GM23248 (cell line): ENCODE data around the gene ZNF674. TPM values are rescaled to one million over a fixed set of nuclear protein-coding genes. Genes with fewer than 3 reads are reported as not detected.
"Not testable (repeated sequence)": the region's sequence is repeated elsewhere in the genome, so short reads cannot be mapped to it uniquely, and the experiment has no call there.

ENCODE experiments used
- DNase-seq: peaks from one replicate; pipeline ENCODE4 v3.0.0-alpha.2; 2015
- H2AFZ ChIP-seq: fragments of 200-600 bp; sonication (generic); 2 replicates; pipeline ENCODE4 v1.6.1; 2016; ENCODE audit warnings: antibody characterized with exemption
- H3F3A ChIP-seq: fragments of 200-600 bp; sonication (generic); 2 replicates; pipeline ENCODE4 v1.6.1; 2016; ENCODE audit warnings: mild to moderate bottlenecking, antibody characterized with exemption, mixed run types; ENCODE audit not compliant: insufficient read depth
- H3K27ac ChIP-seq: fragments of 200-600 bp; sonication (generic); 2 replicates; pipeline ENCODE4 v1.5.1; 2016; ENCODE audit warnings: mild to moderate bottlenecking
- H3K27me3 ChIP-seq: fragments of 200-600 bp; sonication (generic); replicated peaks from 2 replicates; pipeline ENCODE4 v1.6.1; 2016; ENCODE audit warnings: mild to moderate bottlenecking; ENCODE audit not compliant: insufficient read depth
- H3K36me3 ChIP-seq: fragments of 200-600 bp; sonication (generic); 2 replicates; pipeline ENCODE4 v1.6.1; 2016; ENCODE audit warnings: low read depth, mild to moderate bottlenecking
- H3K4me1 ChIP-seq: fragments of 200-600 bp; sonication (generic); 2 replicates; pipeline ENCODE4 v1.6.1; 2016; ENCODE audit warnings: mild to moderate bottlenecking; ENCODE audit not compliant: insufficient read depth
- H3K4me2 ChIP-seq: fragments of 200-600 bp; sonication (generic); one replicate; pipeline ENCODE4 v1.6.1; 2016; ENCODE audit warnings: mild to moderate bottlenecking; ENCODE audit not compliant: unreplicated experiment
- H3K4me3 ChIP-seq: fragments of 200-600 bp; sonication (generic); 2 replicates; pipeline ENCODE4 v1.5.1; 2016; ENCODE audit warnings: mild to moderate bottlenecking
- H3K79me2 ChIP-seq: fragments of 200-600 bp; sonication (generic); 2 replicates; pipeline ENCODE4 v1.6.1; 2016; ENCODE audit warnings: mild to moderate bottlenecking; ENCODE audit not compliant: insufficient read depth
- H3K9ac ChIP-seq: fragments of 200-600 bp; sonication (generic); 2 replicates; pipeline ENCODE4 v1.6.1; 2016; ENCODE audit warnings: mild to moderate bottlenecking
- H3K9me2 ChIP-seq: fragments of 200-600 bp; sonication (generic); 2 replicates; pipeline ENCODE4 v1.6.1; 2016; ENCODE audit warnings: mixed run types, mild to moderate bottlenecking, moderate library complexity; ENCODE audit not compliant: insufficient read depth
- H3K9me3 ChIP-seq: fragments of 200-600 bp; sonication (generic); one replicate; pipeline ENCODE4 v1.6.1; 2017; ENCODE audit warnings: low read depth
- H4K20me1 ChIP-seq: fragments of 200-600 bp; sonication (generic); 2 replicates; pipeline ENCODE4 v1.6.0; 2016; ENCODE audit not compliant: insufficient read depth
- EZH2 ChIP-seq: fragments of 200-600 bp; sonication (generic); IDR thresholded peaks from 2 replicates; pipeline ENCODE4 v1.6.1; 2018; ENCODE audit warnings: antibody characterized with exemption, mild to moderate bottlenecking; ENCODE audit not compliant: insufficient read depth, poor library complexity, severe bottlenecking
- EZH2phosphoT487 ChIP-seq: fragments of 200-600 bp; sonication (generic); IDR thresholded peaks from 2 replicates; pipeline ENCODE4 v1.6.1; 2018; ENCODE audit warnings: antibody characterized with exemption, moderate library complexity, mild to moderate bottlenecking, low read depth; ENCODE audit not compliant: insufficient read depth
- WGBS, 2 experiments: methylation state at CpG; one replicate each; pipeline ENCODE4 v1.1.6; 2015 to 2017; ENCODE audit warnings: low lambda C conversion rate in 2 of 2, low coverage in 1 of 2; ENCODE audit errors: missing lambda C conversion rate in 2 of 2; 5-methylcytosine and 5-hydroxymethylcytosine counted together
- in situ Hi-C: fragments of 300-500 bp; cut with MboI; formaldehyde crosslinking; loops from 2 replicates; pipeline ENCODE4 v1.15.0; 2020
- polyA plus RNA-seq: library from polyadenylated mRNA; unstranded; fragments of >200 nt; fragmentation: Nextera tagmentation; extraction: Ambion mirVana; gene quantifications from 2 replicates; pipeline ENCODE4 v1.2.1, GENCODE V29; 2016
- total RNA-seq: library from RNA; depleted of rRNA; stranded (reverse); fragments of >200 nt; shearing (Covaris generic); gene quantifications from 2 replicates; pipeline ENCODE4 v1.2.3, GENCODE V29; 2014

Gene ZNF674
- total and polyA plus RNA-seq, 2 experiments from 2014 or later: 2.0 to 2.7 TPM

DNA sequence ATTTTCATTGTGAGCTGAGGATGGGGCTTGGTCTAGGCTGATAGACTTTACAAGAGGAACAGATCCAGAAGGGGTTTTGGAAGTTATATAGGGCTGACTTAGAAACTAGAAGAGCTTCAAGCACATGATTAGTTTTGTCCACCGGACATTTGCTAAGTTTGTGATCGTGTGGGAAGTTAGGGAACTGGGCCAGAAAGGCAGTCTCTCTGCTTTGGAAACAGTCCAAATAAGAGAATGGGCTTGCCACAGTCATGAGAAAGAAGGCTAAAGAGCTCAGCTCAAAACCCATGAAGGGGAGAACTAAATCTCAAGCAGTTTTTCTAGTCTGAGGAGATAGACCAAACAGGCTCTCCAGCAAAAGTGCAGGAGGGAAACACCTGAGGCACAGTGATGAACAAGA lies 67.8 kb downstream of the ZNF674 start:
- Histone ChIP-seq H3K4me3 (no peak overlapping the region), H3F3A (no peaks in the 10 kb centered on the region), H2AFZ (no peak overlapping the region), H3K79me2 (no peaks in the 10 kb centered on the region), H3K27ac (no peak overlapping the region), H3K36me3 (0 out of 2 replicates have a peak, but pooled peaks cover 3% of the 10 kb centered on the region), H4K20me1 (no peaks in the 10 kb centered on the region), H3K4me1 (no peaks in the 10 kb centered on the region), H3K9me2 (no peaks in the 10 kb centered on the region), H3K9ac (no peak overlapping the region), H3K4me2 (no peak overlapping the region), H3K27me3 (no peaks in the 10 kb centered on the region), H3K9me3 (no peaks in the 10 kb centered on the region)
- peak; percentile 2 for DNase-seq
- in situ Hi-C loops: no loop called here
- TF ChIP-seq EZH2: no peak
- TF ChIP-seq EZH2phosphoT487: no peak
- WGBS, 2 experiments: 9 to 16% methylated on average over 2 of the region's 2 CpGs

DNA sequence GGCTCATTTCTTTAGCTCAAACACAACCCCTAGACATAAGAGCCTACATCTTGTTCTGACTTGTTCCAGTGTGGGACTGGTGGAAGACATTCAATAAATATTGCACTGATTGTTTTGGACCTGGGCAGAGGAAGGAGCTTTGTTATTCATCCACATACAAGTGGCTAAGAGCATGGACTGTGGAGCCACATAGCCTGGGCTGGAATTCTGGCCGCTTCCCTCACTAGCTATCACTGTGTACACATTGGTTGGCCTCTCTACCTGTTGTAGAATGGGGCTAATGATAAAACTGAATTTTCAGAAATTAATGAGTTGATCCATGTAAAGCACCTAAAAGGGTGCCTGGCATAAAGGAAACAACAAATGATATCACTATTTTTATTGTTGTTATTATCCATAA lies 80.0 kb downstream of the ZNF674 start:
- Histone ChIP-seq H3K9ac (no peak overlapping the region), H2AFZ (no peak overlapping the region), H3K9me2 (no peaks in the 10 kb centered on the region), H3K36me3 (peaks cover 25% of the 10 kb centered on the region; the same call in 1 of the 2 replicates), H3K79me2 (no peaks in the 10 kb centered on the region), H4K20me1 (no peaks in the 10 kb centered on the region), H3K9me3 (no peaks in the 10 kb centered on the region), H3K4me2 (no peak overlapping the region), H3K27me3 (no peaks in the 10 kb centered on the region), H3F3A (no peaks in the 10 kb centered on the region), H3K4me3 (no peak overlapping the region), H3K27ac (no peak overlapping the region), H3K4me1 (no peaks in the 10 kb centered on the region)
- TF ChIP-seq EZH2phosphoT487: no peak
- no peak for TF ChIP-seq EZH2
- no peak for DNase-seq
- in situ Hi-C loops: no loop called here
- 100% methylated on average over 1 of the region's 1 CpG for WGBS, 2 experiments

DNA sequence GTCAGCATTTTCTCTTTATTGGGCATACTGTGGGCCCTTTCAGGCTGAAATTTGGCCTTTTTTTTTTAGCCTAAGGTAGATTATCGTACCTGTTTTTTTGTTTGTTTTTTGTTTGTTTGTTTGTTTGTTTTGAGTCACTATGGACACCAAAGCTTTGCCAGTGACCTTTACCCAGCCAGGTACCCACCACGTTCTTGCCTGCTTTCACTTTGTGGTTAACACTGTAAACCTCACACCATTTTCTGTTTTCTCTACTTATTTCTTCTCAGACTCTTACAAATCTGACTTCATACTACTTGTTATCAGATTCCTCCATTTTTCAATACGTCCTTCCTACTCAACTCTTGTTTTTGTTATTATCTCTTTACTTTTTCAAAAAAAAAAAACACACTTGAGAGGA lies 81.5 kb downstream of the ZNF674 start:
- no peak overlapping the region for H3K4me2 ChIP-seq

GRCh38 chrX:46461660-46462191 lies 83.5 kb downstream of the ZNF674 start:
- Histone ChIP-seq H3K79me2 (no peaks in the 10 kb centered on the region), H2AFZ (no peak overlapping the region), H3K4me2 (no peak overlapping the region), H3F3A (no peaks in the 10 kb centered on the region), H3K27ac (no peak overlapping the region), H3K36me3 (no peaks in the 10 kb centered on the region), H3K9me2 (no peaks in the 10 kb centered on the region), H3K9ac (no peak overlapping the region), H4K20me1 (no peaks in the 10 kb centered on the region), H3K27me3 (no peaks in the 10 kb centered on the region), H3K9me3 (no peaks in the 10 kb centered on the region), H3K4me3 (no peak overlapping the region), H3K4me1 (no peaks in the 10 kb centered on the region)
- TF ChIP-seq EZH2 (no peak), EZH2phosphoT487 (no peak)
- in situ Hi-C loops: no loop called here
- DNase-seq: no peak
- 14 to 25% methylated on average over 2 of the region's 2 CpGs for WGBS, 2 experiments

More for the DNA sequence above, 81.5 kb downstream of the ZNF674 start:
- in situ Hi-C loops: no loop called here
- TF ChIP-seq EZH2 (no peak), EZH2phosphoT487 (no peak)
- Histone ChIP-seq H2AFZ (no peak overlapping the region), H4K20me1 (no peaks in the 10 kb centered on the region), H3K79me2 (no peaks in the 10 kb centered on the region), H3F3A (no peaks in the 10 kb centered on the region), H3K9me2 (no peaks in the 10 kb centered on the region), H3K4me3 (no peak overlapping the region), H3K9ac (no peak overlapping the region), H3K9me3 (no peaks in the 10 kb centered on the region), H3K4me1 (no peaks in the 10 kb centered on the region), H3K27ac (no peak overlapping the region), H3K36me3 (peaks cover 13% of the 10 kb centered on the region; the same call in 1 of the 2 replicates), H3K27me3 (no peaks in the 10 kb centered on the region)
- DNase-seq: no peak
- 98 to 100% methylated on average over 2 to 3 of the region's 3 CpGs for WGBS, 2 experiments

DNA sequence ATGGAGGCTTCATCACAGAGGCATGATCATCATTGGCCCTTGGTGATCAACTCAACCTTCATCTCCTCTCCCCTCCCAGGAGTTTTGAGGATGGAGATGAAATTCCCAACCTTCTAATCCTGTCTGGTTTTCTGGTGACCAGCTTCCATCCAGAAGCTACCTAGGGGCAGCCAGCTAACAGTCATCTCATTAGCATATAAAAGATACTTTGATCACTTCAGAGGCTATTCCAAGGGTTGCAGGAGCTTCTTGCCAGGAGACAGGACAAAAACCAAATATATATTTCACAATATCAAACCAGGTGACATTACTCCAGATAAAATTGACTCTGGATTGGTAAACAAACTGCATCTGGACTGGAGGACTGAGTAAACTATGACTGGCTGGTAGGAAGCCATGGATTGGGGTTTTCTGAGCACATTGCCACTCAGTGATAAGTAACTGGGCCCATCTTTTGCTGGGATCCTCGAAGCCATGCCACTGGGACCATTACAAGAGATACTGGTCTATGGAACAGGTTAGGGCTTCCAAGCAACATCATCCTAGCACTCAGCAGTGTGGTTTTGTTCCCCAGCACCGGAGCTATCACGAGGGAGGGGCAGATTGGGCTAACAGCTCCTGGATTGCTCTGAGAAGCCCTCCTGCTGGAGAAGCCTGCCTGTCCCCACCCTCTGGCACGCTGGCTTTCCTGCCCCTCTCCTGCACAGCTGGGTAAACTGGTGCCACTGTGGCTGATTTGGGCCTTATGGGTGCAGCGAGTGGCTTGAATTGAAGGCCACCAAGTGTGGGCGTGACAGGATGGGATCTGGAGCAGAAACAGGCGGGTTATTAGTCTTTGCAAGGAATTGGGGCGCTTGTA lies 84.2 kb downstream of the ZNF674 start:
- DNase-seq, H4K20me1 ChIP-seq, H2AFZ ChIP-seq, H3K9me2 ChIP-seq, H3K9me3 ChIP-seq, H3K36me3 ChIP-seq, H3F3A ChIP-seq, H3K27me3 ChIP-seq, H3K27ac ChIP-seq, H3K4me1 ChIP-seq, in situ Hi-C loops, H3K4me2 ChIP-seq, H3K79me2 ChIP-seq, H3K9ac ChIP-seq, H3K4me3 ChIP-seq: not testable (repeated sequence)
- 89 to 97% methylated on average over 5 to 8 of the region's 8 CpGs for WGBS, 2 experiments
